ENCODE data around the gene FAM25C.
"Not testable (repeated sequence)": the region's sequence is repeated elsewhere in the genome, so short reads cannot be mapped to it uniquely, and the experiment has no call there.

Gene FAM25C

GRCh38 chr10:47999691-48000090 lies at the start of gene FAM25C:
FAM25C (minus strand) TSS chr10:47999791; CDS start chr10:47999765, 26 bp downstream.
- not testable (repeated sequence) for DNase-seq (ENCODE audit: low spot score)

GRCh38 chr10:48044557-48044956 lies 45.0 kb upstream of the FAM25C start:
- DNase-seq (ENCODE audit: low spot score), result not testable (repeated sequence)

GRCh38 chr10:48031390-48031789 lies 31.8 kb upstream of the FAM25C start:
- DNase-seq (ENCODE audit: low spot score), result not testable (repeated sequence)

- not testable (repeated sequence) for DNase-seq (ENCODE audit: low spot score)
Measured at GRCh38 chr10:48002306-48002705, 2.7 kb upstream of the FAM25C start.

GRCh38 chr10:47994045-47994444 lies 5.5 kb downstream of the FAM25C start:
- DNase-seq (ENCODE audit: low spot score), result not testable (repeated sequence)

- not testable (repeated sequence) for DNase-seq (ENCODE audit: low spot score)
Measured at GRCh38 chr10:47992560-47992959, 7.0 kb downstream of the FAM25C start.

- DNase-seq (ENCODE audit: low spot score), result not testable (repeated sequence)
Measured at GRCh38 chr10:47991706-47992105, 7.9 kb downstream of the FAM25C start.

- DNase-seq (ENCODE audit: low spot score), result not testable (repeated sequence)
Measured at GRCh38 chr10:47990097-47990496, 9.5 kb downstream of the FAM25C start.

- DNase-seq (ENCODE audit: low spot score), result not testable (repeated sequence)
Measured at GRCh38 chr10:47989542-47989950, 10.0 kb downstream of the FAM25C start.

- not testable (repeated sequence) for DNase-seq (ENCODE audit: low spot score)
Measured at GRCh38 chr10:47988718-47989541, 10.7 kb downstream of the FAM25C start.

- not testable (repeated sequence) for DNase-seq (ENCODE audit: low spot score)
Measured at GRCh38 chr10:47987952-47988351, 11.6 kb downstream of the FAM25C start.

GRCh38 chr10:47986413-47987230 lies 13.0 kb downstream of the FAM25C start:
- not testable (repeated sequence) for DNase-seq (ENCODE audit: low spot score)

GRCh38 chr10:47975409-47975808 lies 24.2 kb downstream of the FAM25C start:
- DNase-seq (ENCODE audit: low spot score), result not testable (repeated sequence)

GRCh38 chr10:47973131-47973530 lies 26.5 kb downstream of the FAM25C start:
- DNase-seq (ENCODE audit: low spot score), result not testable (repeated sequence)

GRCh38 chr10:47972077-47972476 lies 27.5 kb downstream of the FAM25C start:
- not testable (repeated sequence) for DNase-seq (ENCODE audit: low spot score)

GRCh38 chr10:47971598-47971997 lies 28.0 kb downstream of the FAM25C start:
- not testable (repeated sequence) for DNase-seq (ENCODE audit: low spot score)

GRCh38 chr10:47970047-47970446 lies 29.5 kb downstream of the FAM25C start:
- DNase-seq (ENCODE audit: low spot score), result not testable (repeated sequence)

GRCh38 chr10:47968988-47969387 lies 30.6 kb downstream of the FAM25C start:
- not testable (repeated sequence) for DNase-seq (ENCODE audit: low spot score)

- DNase-seq (ENCODE audit: low spot score), result not testable (repeated sequence)
Measured at GRCh38 chr10:47964280-47965063, 35.1 kb downstream of the FAM25C start.

GRCh38 chr10:47962785-47963184 lies 36.8 kb downstream of the FAM25C start:
- not testable (repeated sequence) for DNase-seq (ENCODE audit: low spot score)

GRCh38 chr10:47960699-47961098 lies 38.9 kb downstream of the FAM25C start:
- not testable (repeated sequence) for DNase-seq (ENCODE audit: low spot score)

All from GM20000 (cell line).